PC-9 (cell line): ENCODE data around the gene SPIN1. TPM values are rescaled to one million over a fixed set of nuclear protein-coding genes. Genes with fewer than 3 reads are reported as not detected.

Source experiments
- BruUV-seq: library from RNA; stranded (reverse); fragments of 400-500 nt; replicated peaks from 2 replicates; lab custom pipeline; 2021; lab: Mats Ljungman, UMichigan
- CTCF ChIA-PET: fragments of 300-600 bp; sonication (Branson Sonifier 250); formaldehyde crosslinking; loops from one replicate; lab custom pipeline; 2022; ENCODE audit warnings: antibody characterized with exemption; lab: Charles Lee
- POLR2A ChIA-PET: fragments of 300-600 bp; sonication (Branson Sonifier 250); formaldehyde crosslinking; loops from one replicate; lab custom pipeline; 2022; ENCODE audit warnings: antibody characterized with exemption; ENCODE audit not compliant: unreplicated experiment; lab: Charles Lee
- DNase-seq, 2 experiments: peaks; one replicate each; pipeline versions ENCODE4 v3.0.0 to v3.0.0-alpha.2; 2015 to 2022; ENCODE audit warnings: mixed read lengths in 1 of 2
- H2AFZ ChIP-seq: fragments of 200-600 bp; sonication (generic); 2 replicates; pipeline ENCODE4 v1.8.1; 2017; ENCODE audit warnings: antibody characterized with exemption
- H3F3A ChIP-seq: fragments of 200-600 bp; sonication (generic); 2 replicates; pipeline ENCODE4 v1.8.1; 2017; ENCODE audit warnings: antibody characterized with exemption, mild to moderate bottlenecking, low read depth; ENCODE audit not compliant: insufficient read depth
- H3K27ac ChIP-seq: fragments of 200-600 bp; sonication (generic); 2 replicates; pipeline ENCODE4 v1.6.1; 2016; ENCODE audit warnings: mixed run types
- H3K27me3 ChIP-seq: fragments of 200-600 bp; sonication (generic); 2 replicates; pipeline ENCODE4 v1.6.1; 2016; ENCODE audit warnings: low read depth, mixed run types; ENCODE audit not compliant: insufficient read depth
- H3K36me3 ChIP-seq: fragments of 200-600 bp; sonication (generic); 2 replicates; pipeline ENCODE4 v1.6.1; 2016; ENCODE audit warnings: low read depth, mixed run types
- H3K4me1 ChIP-seq: fragments of 200-600 bp; sonication (generic); replicated peaks from 2 replicates; pipeline ENCODE4 v1.6.1; 2016; ENCODE audit warnings: mixed run types; ENCODE audit not compliant: insufficient read depth
- H3K4me2 ChIP-seq: fragments of 200-600 bp; sonication (generic); 2 replicates; pipeline ENCODE4 v1.6.1; 2017; ENCODE audit warnings: mixed run types
- H3K4me3 ChIP-seq: fragments of 200-600 bp; sonication (generic); 2 replicates; pipeline ENCODE4 v1.6.1; 2016; ENCODE audit warnings: mixed run types
- H3K79me2 ChIP-seq: fragments of 200-600 bp; sonication (generic); 2 replicates; pipeline ENCODE4 v1.6.1; 2017; ENCODE audit warnings: low read depth, mixed run types
- H3K9me2 ChIP-seq: fragments of 200-600 bp; sonication (generic); 2 replicates; pipeline ENCODE4 v1.8.1; 2017; ENCODE audit warnings: mild to moderate bottlenecking; ENCODE audit not compliant: insufficient read depth
- H3K9me3 ChIP-seq: fragments of 200-600 bp; sonication (generic); 2 replicates; pipeline ENCODE4 v1.8.1; 2016; ENCODE audit warnings: low read depth; ENCODE audit not compliant: insufficient read depth
- H4K20me1 ChIP-seq: fragments of 200-600 bp; sonication (generic); 2 replicates; pipeline ENCODE4 v1.8.1; 2017; ENCODE audit not compliant: insufficient read depth
- CTCF ChIP-seq: fragments of 200-600 bp; sonication (generic); conservative IDR thresholded peaks from 2 replicates; pipeline ENCODE4 v1.6.1; 2017; ENCODE audit warnings: mixed run types, antibody characterized with exemption, mild to moderate bottlenecking, moderate library complexity
- EZH2 ChIP-seq: fragments of 200-600 bp; sonication (generic); IDR thresholded peaks from 2 replicates; pipeline ENCODE4 v1.8.0; 2017; ENCODE audit warnings: antibody characterized with exemption, low read depth
- intact Hi-C: fragments of 100-400 bp; cut with micrococcal nuclease; formaldehyde crosslinking; loops from one replicate; pipeline ENCODE4 v1.10.0; 2022; ENCODE audit not compliant: unreplicated experiment
- total RNA-seq: library from RNA; stranded (reverse); gene quantifications from 2 replicates; pipeline ENCODE4 v1.2.3, GENCODE V29; 2021

SPIN1 gene
- total RNA-seq, 1 experiment from 2014 or later, result 102 TPM

- H2AFZ ChIP-seq, result no peak overlapping the region
- H3K36me3 ChIP-seq, result peaks cover 6% of the 10 kb centered on the region; the same call in 1 of the 2 replicates
- ChIA-PET CTCF (no interaction called here), POLR2A (interaction anchor here (0.6 kb wide), 1 partner anchor 9 kb away, joined by 6 read pairs; no protein-coding TSS in a partner anchor)
- H3K9me2 ChIP-seq, result no peaks in the 10 kb centered on the region
- H3K4me2 ChIP-seq, result no peak overlapping the region
- peaks cover 89% of the 10 kb centered on the region for H3K79me2 ChIP-seq
- BruUV-seq, result no TSS peak
- TF ChIP-seq CTCF (no peak), EZH2 (no peak)
- intact Hi-C loops, result no loop called here
- H4K20me1 ChIP-seq, result peaks cover 25% of the 10 kb centered on the region; the same call in 1 of the 2 replicates
- H3K27ac ChIP-seq, result no peak overlapping the region
- H3F3A ChIP-seq, result peaks cover 12% of the 10 kb centered on the region
- H3K4me3 ChIP-seq, result no peak overlapping the region
- no peak for DNase-seq
- H3K27me3 ChIP-seq, result no peaks in the 10 kb centered on the region
- no peaks in the 10 kb centered on the region for H3K9me3 ChIP-seq
- peaks cover 21% of the 10 kb centered on the region for H3K4me1 ChIP-seq
Observed at GRCh38 chr9:88392549-88392948, 4.3 kb downstream of the SPIN1 start.

GRCh38 chr9:88396836-88397577 is 8.8 kb downstream of the SPIN1 start:
- Histone ChIP-seq H2AFZ (no peak overlapping the region), H3K4me3 (no peak overlapping the region), H3K4me2 (no peak overlapping the region), H3K27me3 (no peaks in the 10 kb centered on the region), H3K9me3 (no peaks in the 10 kb centered on the region), H3K79me2 (peaks cover 100% of the 10 kb centered on the region), H3F3A (peaks cover 16% of the 10 kb centered on the region; the same call in 1 of the 2 replicates), H3K4me1 (peaks cover 25% of the 10 kb centered on the region), H3K9me2 (no peaks in the 10 kb centered on the region), H4K20me1 (peaks cover 57% of the 10 kb centered on the region), H3K36me3 (peaks cover 11% of the 10 kb centered on the region; the same call in 1 of the 2 replicates), H3K27ac (no peak overlapping the region)
- ChIA-PET POLR2A (no interaction called here), CTCF (no interaction called here)
- no TSS peak for BruUV-seq
- DNase-seq, result no peak
- intact Hi-C loops, result no loop called here
- no peak for TF ChIP-seq CTCF
- no peak for TF ChIP-seq EZH2

- Histone ChIP-seq H3K4me1 (peaks cover 25% of the 10 kb centered on the region), H3K27ac (no peak overlapping the region), H3K4me3 (no peak overlapping the region), H3K79me2 (peaks cover 100% of the 10 kb centered on the region), H3K27me3 (no peaks in the 10 kb centered on the region), H3K9me2 (no peaks in the 10 kb centered on the region), H4K20me1 (peaks cover 64% of the 10 kb centered on the region), H3K36me3 (peaks cover 11% of the 10 kb centered on the region; the same call in 1 of the 2 replicates), H3F3A (peaks cover 16% of the 10 kb centered on the region; the same call in 1 of the 2 replicates), H2AFZ (no peak overlapping the region), H3K4me2 (no peak overlapping the region), H3K9me3 (no peaks in the 10 kb centered on the region)
- CTCF ChIA-PET, result no interaction called here
- no peak for TF ChIP-seq CTCF
- intact Hi-C loops, result no loop called here
- POLR2A ChIA-PET, result no interaction called here
- DNase-seq, result no peak
- no TSS peak for BruUV-seq
Observed at GRCh38 chr9:88398016-88398415, 9.8 kb downstream of the SPIN1 start.
